Astrocyte (in vitro differentiated cells and primary cell): ENCODE measurements around the gene SPTAN1. TPM values are rescaled to one million over a fixed set of nuclear protein-coding genes. Genes with fewer than 3 reads are reported as not detected.
"Not testable (repeated sequence)": the region's sequence is repeated elsewhere in the genome, so short reads cannot be mapped to it uniquely, and the experiment has no call there.

ENCODE experiments used
- DNase-seq: peaks from one replicate; pipeline ENCODE4 v3.0.0-alpha.2; 2010; ENCODE audit warnings: low read depth
- FAIRE-seq: peaks from 2 replicates; lab custom pipeline; 2011; peaks lifted over from hg19 to GRCh38; lab: Jason Lieb, UNC
- H2AFZ ChIP-seq: 2 replicates; pipeline ENCODE4 v1.6.0; 2012; ENCODE audit warnings: low read depth, low read length, inconsistent platforms
- H3K27ac ChIP-seq: 2 replicates; pipeline ENCODE4 v1.5.1; 2011; ENCODE audit warnings: low read depth, low read length, inconsistent platforms
- H3K27me3 ChIP-seq: 2 replicates; pipeline ENCODE4 v1.6.0; 2011; ENCODE audit warnings: low read length, inconsistent platforms; ENCODE audit not compliant: insufficient read depth
- H3K36me3 ChIP-seq: 2 replicates; pipeline ENCODE4 v1.5.1; 2011; ENCODE audit warnings: low read length, inconsistent platforms; ENCODE audit not compliant: insufficient read depth
- H3K4me1 ChIP-seq: 2 replicates; pipeline ENCODE4 v1.5.1; 2011; ENCODE audit warnings: low read length, inconsistent platforms; ENCODE audit not compliant: insufficient read depth
- H3K4me2 ChIP-seq: 2 replicates; pipeline ENCODE4 v1.6.0; 2012; ENCODE audit warnings: low read length, inconsistent platforms
- H3K4me3 ChIP-seq: 2 replicates; pipeline ENCODE4 v1.5.1; 2011; ENCODE audit warnings: low read depth, mild to moderate bottlenecking, low read length, inconsistent platforms; ENCODE audit not compliant: insufficient read depth
- H3K79me2 ChIP-seq: 2 replicates; pipeline ENCODE4 v1.6.0; 2012; ENCODE audit warnings: mild to moderate bottlenecking, low read length, inconsistent platforms; ENCODE audit not compliant: insufficient read depth
- H3K9ac ChIP-seq: 2 replicates; pipeline ENCODE4 v1.6.0; 2012; ENCODE audit warnings: mild to moderate bottlenecking, low read length, inconsistent platforms
- H3K9me3 ChIP-seq: 2 replicates; pipeline ENCODE4 v1.5.1; 2012; ENCODE audit warnings: low read depth, mild to moderate bottlenecking, low read length, inconsistent platforms; ENCODE audit not compliant: insufficient read depth
- H4K20me1 ChIP-seq: 2 replicates; pipeline ENCODE4 v1.6.0; 2012; ENCODE audit warnings: low read length, inconsistent platforms; ENCODE audit not compliant: insufficient read depth
- H3K27ac Mint-ChIP-seq: one replicate; pipeline ENCODE4 v1.8.0; 2021; ENCODE audit warnings: mild to moderate bottlenecking, mixed read lengths; ENCODE audit not compliant: unreplicated experiment
- H3K27me3 Mint-ChIP-seq: one replicate; pipeline ENCODE4 v1.8.0; 2021; ENCODE audit warnings: low read depth, mixed read lengths; ENCODE audit not compliant: unreplicated experiment
- H3K36me3 Mint-ChIP-seq: one replicate; pipeline ENCODE4 v1.8.0; 2021; ENCODE audit warnings: low read depth, mixed read lengths; ENCODE audit not compliant: unreplicated experiment
- H3K4me1 Mint-ChIP-seq: one replicate; pipeline ENCODE4 v1.8.0; 2021; ENCODE audit warnings: low read depth, mixed read lengths; ENCODE audit not compliant: unreplicated experiment
- H3K4me3 Mint-ChIP-seq: one replicate; pipeline ENCODE4 v1.8.0; 2021; ENCODE audit warnings: mild to moderate bottlenecking, moderate library complexity, mixed read lengths; ENCODE audit not compliant: unreplicated experiment
- H3K9me3 Mint-ChIP-seq: one replicate; pipeline ENCODE4 v1.8.0; 2021; ENCODE audit warnings: mild to moderate bottlenecking, mixed read lengths; ENCODE audit not compliant: unreplicated experiment
- CTCF ChIP-seq: IDR thresholded peaks from 2 replicates; pipeline ENCODE4 v1.5.1; 2011; ENCODE audit warnings: low read depth, mild to moderate bottlenecking, inconsistent platforms, low read length, moderate library complexity; ENCODE audit not compliant: insufficient read depth
- EZH2 ChIP-seq: IDR thresholded peaks from 2 replicates; pipeline ENCODE4 v1.6.1; 2012; ENCODE audit warnings: mild to moderate bottlenecking, low read length, inconsistent platforms; ENCODE audit not compliant: insufficient read depth
- total RNA-seq: library from RNA; stranded (reverse); gene quantifications from 2 replicates; pipeline ENCODE4 v1.2.1, GENCODE V29; 2021

SPTAN1 gene
- total RNA-seq, 1 donor from 2014 or later, result 604 TPM

GRCh38 chr9:128580731-128581130 lies 28.3 kb downstream of the SPTAN1 start:
- Histone ChIP-seq H3K27me3 (no peaks in the 10 kb centered on the region), H2AFZ (no peak overlapping the region), H4K20me1 (peaks cover 73% of the 10 kb centered on the region), H3K4me2 (no peak overlapping the region), H3K4me3 (no peak overlapping the region), H3K9ac (no peak overlapping the region), H3K4me1 (peaks cover under 1% of the 10 kb centered on the region), H3K36me3 (peaks cover 93% of the 10 kb centered on the region), H3K27ac (no peak overlapping the region), H3K79me2 (no peaks in the 10 kb centered on the region), H3K9me3 (no peaks in the 10 kb centered on the region)
- peaks cover 44% of the 10 kb centered on the region for H3K36me3 Mint-ChIP-seq
- peaks cover under 1% of the 10 kb centered on the region for H3K4me1 Mint-ChIP-seq
- no peaks in the 10 kb centered on the region for H3K9me3 Mint-ChIP-seq
- H3K27me3 Mint-ChIP-seq, result no peaks in the 10 kb centered on the region
- DNase-seq, result no peak
- peak overlapping the region; percentile 24 for H3K27ac Mint-ChIP-seq
- H3K4me3 Mint-ChIP-seq, result no peak overlapping the region
- no peak for TF ChIP-seq CTCF
- no peak for TF ChIP-seq EZH2
- no peak for FAIRE-seq

GRCh38 chr9:128585155-128585554 lies 32.8 kb downstream of the SPTAN1 start:
- not testable (repeated sequence) for H3K27me3 ChIP-seq, H3K9me3 ChIP-seq, H3K9me3 Mint-ChIP-seq, H3K79me2 ChIP-seq, H3K27ac Mint-ChIP-seq, H3K4me3 Mint-ChIP-seq, FAIRE-seq, H3K4me1 Mint-ChIP-seq, H3K9ac ChIP-seq, H3K27me3 Mint-ChIP-seq, H3K4me3 ChIP-seq, H3K4me2 ChIP-seq, H3K4me1 ChIP-seq, H2AFZ ChIP-seq, H3K27ac ChIP-seq, DNase-seq
- Histone ChIP-seq H4K20me1 (peaks cover 67% of the 10 kb centered on the region), H3K36me3 (peaks cover 83% of the 10 kb centered on the region)
- peaks cover 34% of the 10 kb centered on the region for H3K36me3 Mint-ChIP-seq

GRCh38 chr9:128586934-128587333 lies 34.5 kb downstream of the SPTAN1 start:
- not testable (repeated sequence) for H3K9ac ChIP-seq, H3K27me3 ChIP-seq, H2AFZ ChIP-seq, H3K4me1 ChIP-seq, H3K9me3 Mint-ChIP-seq, H3K4me3 Mint-ChIP-seq, H3K27ac ChIP-seq, H3K4me3 ChIP-seq, FAIRE-seq, H3K9me3 ChIP-seq, DNase-seq, H3K4me1 Mint-ChIP-seq, H3K27ac Mint-ChIP-seq, H3K4me2 ChIP-seq, H3K79me2 ChIP-seq, H3K27me3 Mint-ChIP-seq
- peaks cover 42% of the 10 kb centered on the region for H3K36me3 Mint-ChIP-seq
- H4K20me1 ChIP-seq, result peaks cover 68% of the 10 kb centered on the region
- H3K36me3 ChIP-seq, result peaks cover 76% of the 10 kb centered on the region

GRCh38 chr9:128587453-128587852 lies 35.1 kb downstream of the SPTAN1 start:
- no peak for DNase-seq
- no peaks in the 10 kb centered on the region for H3K9me3 ChIP-seq
- Mint-ChIP-seq H3K9me3 (no peaks in the 10 kb centered on the region), H3K27me3 (no peaks in the 10 kb centered on the region), H3K36me3 (peaks cover 40% of the 10 kb centered on the region), H3K27ac (peak overlapping the region; percentile 19), H3K4me1 (no peaks in the 10 kb centered on the region), H3K4me3 (no peak overlapping the region)
- H2AFZ ChIP-seq, result no peak overlapping the region
- peaks cover 6% of the 10 kb centered on the region for H3K79me2 ChIP-seq
- peaks cover 75% of the 10 kb centered on the region for H3K36me3 ChIP-seq
- no peak for FAIRE-seq
- H3K4me1 ChIP-seq, result no peaks in the 10 kb centered on the region
- no peak overlapping the region for H3K27ac ChIP-seq
- no peak overlapping the region for H3K4me3 ChIP-seq
- H4K20me1 ChIP-seq, result peaks cover 65% of the 10 kb centered on the region
- no peaks in the 10 kb centered on the region for H3K27me3 ChIP-seq
- no peak overlapping the region for H3K9ac ChIP-seq
- H3K4me2 ChIP-seq, result no peak overlapping the region
- no peak for TF ChIP-seq CTCF
- TF ChIP-seq EZH2, result no peak
